ENCODE data around the gene HHATL.
A peak's percentile ranks its signal among the peaks of the same experiment; 100 is the strongest.

Gene HHATL

GRCh38 chr3:42745291-42745745 lies 42.7 kb upstream of the HHATL start:
- no peak overlapping the region for H3K4me2 ChIP-seq
- H4K20me1 ChIP-seq = no peaks in the 10 kb centered on the region
- H3K4me3 ChIP-seq = no peak overlapping the region
- H3K27ac ChIP-seq = no peak overlapping the region
- no peaks in the 10 kb centered on the region for H3K27me3 ChIP-seq
- H3K9me3 ChIP-seq = no peaks in the 10 kb centered on the region
- no peak overlapping the region for H3K9ac ChIP-seq
- H3K36me3 ChIP-seq = no peaks in the 10 kb centered on the region
- peaks cover 23% of the 10 kb centered on the region for H3K4me1 ChIP-seq
- TF ChIP-seq Cebpa-rat (IDR thresholded peaks at IDR 0.05) = no peak

DNA sequence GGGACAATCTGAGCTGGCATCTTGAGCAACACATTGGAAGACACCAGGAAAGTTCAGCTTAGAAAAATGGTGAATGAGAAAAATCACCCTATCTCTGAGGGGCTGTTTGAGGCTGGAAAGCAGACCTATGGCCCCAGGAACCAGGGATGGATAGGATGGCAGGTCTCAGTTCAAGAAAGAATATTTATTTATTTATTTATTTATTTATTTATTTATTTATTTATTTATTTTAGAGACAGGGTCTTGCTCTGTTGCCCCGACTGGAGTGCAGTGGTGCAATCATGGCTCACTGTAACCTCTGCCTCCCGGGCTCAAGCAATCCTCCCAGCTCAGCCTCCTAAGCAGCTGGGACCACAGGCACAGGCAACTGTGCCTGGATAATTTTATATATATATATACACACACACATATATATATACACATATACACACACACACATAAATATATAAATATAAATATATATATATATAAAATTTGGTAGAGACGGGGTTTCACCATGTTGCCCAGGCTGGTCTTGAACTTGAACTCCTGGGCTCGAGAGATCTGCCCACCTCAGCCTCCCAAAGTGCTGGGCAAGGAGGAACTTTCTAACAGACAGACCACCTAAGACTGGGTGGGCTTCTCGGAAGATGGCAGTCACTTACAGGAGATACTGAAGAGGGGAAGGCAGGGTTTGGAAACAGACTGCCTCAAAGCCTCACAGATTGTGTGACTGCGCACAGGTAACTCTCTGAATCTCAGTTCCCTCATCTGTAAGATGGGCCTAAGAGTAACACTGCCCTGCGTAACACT lies 40.8 kb upstream of the HHATL start:
- Histone ChIP-seq H3K27me3 (no peaks in the 10 kb centered on the region), H4K20me1 (no peaks in the 10 kb centered on the region), H3K4me2 (no peak overlapping the region), H3K36me3 (no peaks in the 10 kb centered on the region), H3K4me1 (peaks cover 40% of the 10 kb centered on the region), H3K9me3 (no peaks in the 10 kb centered on the region), H3K9ac (no peak overlapping the region), H3K27ac (no peak overlapping the region), H3K4me3 (no peak overlapping the region)
- no peak for TF ChIP-seq Cebpa-rat (IDR thresholded peaks at IDR 0.05)

GRCh38 chr3:42742688-42743087 lies 40.1 kb upstream of the HHATL start:
- Histone ChIP-seq H3K9me3 (no peaks in the 10 kb centered on the region), H3K4me1 (peaks cover 33% of the 10 kb centered on the region)

GRCh38 chr3:42742259-42742658 lies 39.7 kb upstream of the HHATL start:
- Histone ChIP-seq H3K4me3 (no peak overlapping the region), H3K4me1 (peaks cover 28% of the 10 kb centered on the region), H3K4me2 (no peak overlapping the region), H3K27ac (no peak overlapping the region), H4K20me1 (no peaks in the 10 kb centered on the region), H3K36me3 (no peaks in the 10 kb centered on the region), H3K27me3 (no peaks in the 10 kb centered on the region), H3K9ac (no peak overlapping the region), H3K9me3 (no peaks in the 10 kb centered on the region)
- no peak for TF ChIP-seq Cebpa-rat (IDR thresholded peaks at IDR 0.05)

More at GRCh38 chr3:42742688-42743087, 40.1 kb upstream of the HHATL start:
- H3K9ac ChIP-seq = no peak overlapping the region
- no peak overlapping the region for H3K4me3 ChIP-seq
- no peak for TF ChIP-seq Cebpa-rat (IDR thresholded peaks at IDR 0.05)
- H3K4me2 ChIP-seq = no peak overlapping the region
- H3K27me3 ChIP-seq = no peaks in the 10 kb centered on the region
- no peak overlapping the region for H3K27ac ChIP-seq
- no peaks in the 10 kb centered on the region for H3K36me3 ChIP-seq
- no peaks in the 10 kb centered on the region for H4K20me1 ChIP-seq

GRCh38 chr3:42741796-42742195 lies 39.2 kb upstream of the HHATL start:
- Histone ChIP-seq H3K9ac (no peak overlapping the region), H3K27ac (no peak overlapping the region), H3K9me3 (no peaks in the 10 kb centered on the region), H3K36me3 (no peaks in the 10 kb centered on the region), H4K20me1 (no peaks in the 10 kb centered on the region), H3K27me3 (no peaks in the 10 kb centered on the region), H3K4me2 (no peak overlapping the region), H3K4me3 (no peak overlapping the region), H3K4me1 (peaks cover 25% of the 10 kb centered on the region)
- no peak for TF ChIP-seq Cebpa-rat (IDR thresholded peaks at IDR 0.05)

- TF ChIP-seq Cebpa-rat (IDR thresholded peaks at IDR 0.05) = no peak
- Histone ChIP-seq H3K36me3 (no peaks in the 10 kb centered on the region), H4K20me1 (no peaks in the 10 kb centered on the region), H3K27ac (peak overlapping the region; percentile 46), H3K4me2 (peak overlapping the region; percentile 51), H3K27me3 (no peaks in the 10 kb centered on the region), H3K9me3 (no peaks in the 10 kb centered on the region), H3K4me3 (no peak overlapping the region), H3K9ac (no peak overlapping the region), H3K4me1 (peaks cover 25% of the 10 kb centered on the region)
Observed at GRCh38 chr3:42739401-42740158, 37.0 kb upstream of the HHATL start.

GRCh38 chr3:42736531-42736930 lies 33.9 kb upstream of the HHATL start:
- no peak for TF ChIP-seq Cebpa-rat (IDR thresholded peaks at IDR 0.05)
- no peaks in the 10 kb centered on the region for H3K36me3 ChIP-seq
- no peak overlapping the region for H3K4me3 ChIP-seq
- H3K4me1 ChIP-seq = peaks cover 22% of the 10 kb centered on the region
- H3K27ac ChIP-seq = no peak overlapping the region
- H4K20me1 ChIP-seq = no peaks in the 10 kb centered on the region
- H3K4me2 ChIP-seq = no peak overlapping the region
- no peaks in the 10 kb centered on the region for H3K27me3 ChIP-seq
- H3K9me3 ChIP-seq = no peaks in the 10 kb centered on the region
- no peak overlapping the region for H3K9ac ChIP-seq

DNA sequence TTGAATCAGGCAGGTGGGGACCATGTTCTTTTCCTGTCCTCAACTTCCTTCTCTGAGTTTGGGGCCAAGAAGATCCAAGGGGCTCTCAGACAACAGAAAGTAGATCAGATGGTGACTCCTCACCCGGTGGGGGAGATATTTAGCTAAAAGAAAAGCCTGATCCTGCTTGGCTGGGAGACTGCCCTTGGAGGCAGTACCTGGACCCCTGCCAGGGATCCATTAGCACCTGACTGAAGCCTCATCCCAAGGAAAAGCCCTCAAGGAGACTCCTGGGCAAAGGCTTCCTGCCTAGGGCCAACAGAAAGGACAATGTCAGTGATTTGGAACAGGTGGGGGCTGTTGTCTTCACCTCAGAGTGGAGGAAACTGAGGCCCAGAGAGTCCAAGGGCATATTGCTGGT lies 33.5 kb upstream of the HHATL start:
- no peaks in the 10 kb centered on the region for H4K20me1 ChIP-seq
- H3K27ac ChIP-seq = no peak overlapping the region
- no peaks in the 10 kb centered on the region for H3K9me3 ChIP-seq
- no peak for TF ChIP-seq Cebpa-rat (IDR thresholded peaks at IDR 0.05)
- peaks cover 21% of the 10 kb centered on the region for H3K4me1 ChIP-seq
- H3K4me3 ChIP-seq = no peak overlapping the region
- H3K4me2 ChIP-seq = no peak overlapping the region
- H3K36me3 ChIP-seq = no peaks in the 10 kb centered on the region
- no peak overlapping the region for H3K9ac ChIP-seq
- H3K27me3 ChIP-seq = no peaks in the 10 kb centered on the region

DNA sequence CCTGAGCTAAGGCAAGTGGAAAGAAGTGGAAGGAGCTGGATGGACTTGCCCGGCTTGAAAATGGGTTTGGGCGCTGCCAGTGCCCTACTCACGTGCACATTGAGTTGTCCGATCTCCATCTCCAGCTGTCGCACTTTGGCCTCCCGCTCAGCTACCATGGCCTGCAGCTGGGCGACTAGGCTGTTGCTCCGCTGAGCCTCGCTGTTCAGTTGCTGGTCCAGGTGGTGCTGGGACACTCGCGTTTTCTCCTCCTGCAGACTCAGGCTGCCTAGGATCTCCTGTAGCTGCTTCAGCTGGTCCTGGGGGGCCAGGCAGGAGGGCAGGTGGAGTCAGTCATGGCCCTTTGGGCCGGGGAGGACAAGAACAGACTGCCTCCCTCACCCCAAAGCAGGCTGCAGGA lies 33.0 kb upstream of the HHATL start:
- no peaks in the 10 kb centered on the region for H3K36me3 ChIP-seq
- H3K9me3 ChIP-seq = no peaks in the 10 kb centered on the region
- H3K27ac ChIP-seq = no peak overlapping the region
- no peaks in the 10 kb centered on the region for H4K20me1 ChIP-seq
- no peak for TF ChIP-seq Cebpa-rat (IDR thresholded peaks at IDR 0.05)
- no peak overlapping the region for H3K4me2 ChIP-seq
- peaks cover 20% of the 10 kb centered on the region for H3K4me1 ChIP-seq
- no peaks in the 10 kb centered on the region for H3K27me3 ChIP-seq
- no peak overlapping the region for H3K9ac ChIP-seq
- no peak overlapping the region for H3K4me3 ChIP-seq

DNA sequence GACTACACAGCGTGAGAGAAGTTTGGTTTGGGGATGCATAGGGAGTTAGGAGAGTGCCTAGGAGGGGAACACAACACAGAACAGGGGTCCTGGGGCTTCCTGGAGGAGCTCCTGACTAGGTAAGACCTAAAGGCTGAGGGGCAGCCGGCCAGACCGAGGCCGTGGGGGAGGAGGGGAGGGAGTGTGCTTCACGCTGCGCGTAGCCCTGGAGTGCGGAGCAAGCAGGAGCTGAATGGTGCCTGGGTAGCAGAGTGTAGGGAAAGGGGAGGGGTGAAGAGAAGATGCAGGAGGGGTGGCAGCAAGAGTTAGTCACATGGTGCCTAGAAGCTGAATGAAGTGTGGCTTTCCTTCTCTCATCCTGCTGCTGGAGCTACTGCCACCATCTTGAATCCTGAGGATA lies 32.4 kb upstream of the HHATL start:
- Histone ChIP-seq H3K4me1 (peaks cover 14% of the 10 kb centered on the region), H3K4me3 (no peak overlapping the region), H3K27me3 (no peaks in the 10 kb centered on the region), H3K9ac (no peak overlapping the region), H3K27ac (no peak overlapping the region), H4K20me1 (no peaks in the 10 kb centered on the region), H3K4me2 (no peak overlapping the region), H3K36me3 (no peaks in the 10 kb centered on the region), H3K9me3 (no peaks in the 10 kb centered on the region)
- no peak for TF ChIP-seq Cebpa-rat (IDR thresholded peaks at IDR 0.05)

Measured in BLaER1 (cell line).